ENCODE results near the gene PIGP.

Gene PIGP

DNA sequence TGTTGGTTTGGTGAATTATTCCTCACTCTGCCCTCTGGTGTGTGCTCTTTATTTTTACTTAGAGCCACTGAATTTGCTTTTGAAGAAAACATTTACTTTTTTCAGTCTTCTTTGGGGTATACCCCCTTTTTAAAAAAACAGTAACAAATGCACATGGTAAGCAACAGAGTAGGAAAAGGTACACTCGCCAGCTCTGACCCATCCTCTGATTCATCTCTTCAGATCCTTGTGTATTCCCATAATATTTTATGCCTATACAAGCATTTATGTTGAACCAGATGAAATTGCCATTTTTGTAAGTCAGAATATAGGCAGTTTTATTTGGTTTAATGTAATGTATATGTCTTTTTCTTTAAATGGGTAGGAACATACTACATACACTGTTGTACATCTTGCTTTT lies 28.5 kb upstream of the PIGP start:
- H3K4me3 ChIP-seq (ENCODE audit: low read depth, low read length): no peak overlapping the region
- TF ChIP-seq, protein P1, sequence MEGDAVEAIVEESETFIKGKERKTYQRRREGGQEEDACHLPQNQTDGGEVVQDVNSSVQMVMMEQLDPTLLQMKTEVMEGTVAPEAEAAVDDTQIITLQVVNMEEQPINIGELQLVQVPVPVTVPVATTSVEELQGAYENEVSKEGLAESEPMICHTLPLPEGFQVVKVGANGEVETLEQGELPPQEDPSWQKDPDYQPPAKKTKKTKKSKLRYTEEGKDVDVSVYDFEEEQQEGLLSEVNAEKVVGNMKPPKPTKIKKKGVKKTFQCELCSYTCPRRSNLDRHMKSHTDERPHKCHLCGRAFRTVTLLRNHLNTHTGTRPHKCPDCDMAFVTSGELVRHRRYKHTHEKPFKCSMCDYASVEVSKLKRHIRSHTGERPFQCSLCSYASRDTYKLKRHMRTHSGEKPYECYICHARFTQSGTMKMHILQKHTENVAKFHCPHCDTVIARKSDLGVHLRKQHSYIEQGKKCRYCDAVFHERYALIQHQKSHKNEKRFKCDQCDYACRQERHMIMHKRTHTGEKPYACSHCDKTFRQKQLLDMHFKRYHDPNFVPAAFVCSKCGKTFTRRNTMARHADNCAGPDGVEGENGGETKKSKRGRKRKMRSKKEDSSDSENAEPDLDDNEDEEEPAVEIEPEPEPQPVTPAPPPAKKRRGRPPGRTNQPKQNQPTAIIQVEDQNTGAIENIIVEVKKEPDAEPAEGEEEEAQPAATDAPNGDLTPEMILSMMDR (IDR thresholded peaks at IDR 0.05; ENCODE audit: borderline replicate concordance, insufficient read depth, low read depth, low read length): no peak

DNA sequence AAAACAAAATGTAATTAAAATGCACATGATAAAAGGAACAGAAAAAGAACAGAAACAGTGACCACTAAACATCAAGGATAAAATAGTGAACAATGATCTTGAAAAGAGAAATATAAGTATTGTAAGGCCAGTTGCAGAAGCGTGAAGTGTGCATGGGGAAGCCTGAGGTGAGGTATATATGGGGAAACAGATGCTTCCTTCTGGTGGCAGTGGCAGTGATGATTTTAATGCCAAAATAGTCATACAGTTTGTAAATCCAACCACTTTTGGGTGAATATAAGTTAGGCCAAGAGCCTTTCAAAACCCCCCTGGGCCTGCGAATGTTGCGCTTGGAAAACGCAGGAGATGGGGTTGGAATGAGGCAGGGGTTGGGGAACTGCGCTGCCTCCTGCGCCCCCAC lies 27.4 kb upstream of the PIGP start:
- H3K4me3 ChIP-seq (ENCODE audit: low read depth, low read length): no peak overlapping the region
- TF ChIP-seq, protein P1 (IDR thresholded peaks at IDR 0.05; ENCODE audit: borderline replicate concordance, insufficient read depth, low read depth, low read length): no peak

DNA sequence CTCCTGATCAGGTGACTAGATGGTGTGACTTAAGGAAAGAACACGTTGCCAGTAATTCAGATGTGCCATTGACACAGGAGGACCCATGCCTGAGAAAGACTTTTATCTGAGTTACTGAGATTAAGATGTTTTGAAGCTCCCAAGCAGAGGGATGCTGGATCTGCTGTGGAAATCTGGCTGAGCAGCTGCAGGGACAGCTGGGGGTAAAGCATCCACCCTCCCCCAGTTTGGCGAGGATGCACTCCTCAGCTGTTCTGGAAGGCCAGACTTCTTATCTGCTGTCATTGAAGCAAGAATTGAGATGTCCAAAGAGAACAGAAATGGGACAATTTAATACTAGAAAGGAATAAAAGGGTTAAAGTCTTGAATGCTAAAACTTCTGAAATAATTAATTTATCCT lies 25.9 kb upstream of the PIGP start:
- H3K4me3 ChIP-seq (ENCODE audit: low read depth, low read length): no peak overlapping the region
- TF ChIP-seq, protein P1 (IDR thresholded peaks at IDR 0.05; ENCODE audit: borderline replicate concordance, insufficient read depth, low read depth, low read length): no peak

DNA sequence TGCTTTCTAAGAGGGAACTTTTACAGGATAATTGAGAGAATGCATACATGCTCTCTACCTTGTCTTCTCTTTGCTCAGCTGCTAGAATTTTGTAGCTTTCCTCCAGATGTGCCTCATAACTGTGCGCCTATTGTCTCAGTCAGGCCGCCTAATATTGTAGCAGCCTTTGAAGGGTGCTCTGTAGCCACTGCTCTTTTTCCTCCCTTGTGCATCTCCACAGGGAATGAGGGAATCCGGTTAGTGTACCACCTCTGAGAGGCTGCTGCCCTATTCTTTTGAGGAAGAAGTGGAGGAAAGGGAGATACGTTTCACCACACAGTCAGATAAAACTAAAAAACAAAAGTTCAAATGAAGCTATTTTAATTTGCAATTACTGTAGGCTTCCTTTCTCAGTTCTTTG lies 22.9 kb upstream of the PIGP start:
- TF ChIP-seq, protein P1 (IDR thresholded peaks at IDR 0.05; ENCODE audit: borderline replicate concordance, insufficient read depth, low read depth, low read length): no peak
- no peak overlapping the region for H3K4me3 ChIP-seq (ENCODE audit: low read depth, low read length)

DNA sequence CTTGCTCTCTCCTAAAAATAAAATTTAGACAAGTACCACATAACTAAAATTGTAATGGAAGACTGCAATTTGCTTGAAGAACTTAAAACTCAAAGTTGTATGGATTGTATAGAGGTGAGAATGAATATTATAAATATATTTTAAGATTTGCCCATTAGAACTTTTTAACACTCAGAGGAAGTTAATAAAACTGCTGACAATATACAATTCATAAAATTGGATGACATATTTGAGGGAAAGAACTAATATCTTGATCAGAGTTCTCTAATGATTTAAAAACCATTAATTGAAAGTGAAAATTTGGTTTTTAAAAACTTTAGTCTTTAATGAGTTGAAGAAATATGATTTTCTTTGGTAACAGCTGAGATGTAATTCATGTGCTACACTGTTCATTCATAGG lies 21.1 kb upstream of the PIGP start:
- TF ChIP-seq, protein P1 (IDR thresholded peaks at IDR 0.05; ENCODE audit: borderline replicate concordance, insufficient read depth, low read depth, low read length): no peak

DNA sequence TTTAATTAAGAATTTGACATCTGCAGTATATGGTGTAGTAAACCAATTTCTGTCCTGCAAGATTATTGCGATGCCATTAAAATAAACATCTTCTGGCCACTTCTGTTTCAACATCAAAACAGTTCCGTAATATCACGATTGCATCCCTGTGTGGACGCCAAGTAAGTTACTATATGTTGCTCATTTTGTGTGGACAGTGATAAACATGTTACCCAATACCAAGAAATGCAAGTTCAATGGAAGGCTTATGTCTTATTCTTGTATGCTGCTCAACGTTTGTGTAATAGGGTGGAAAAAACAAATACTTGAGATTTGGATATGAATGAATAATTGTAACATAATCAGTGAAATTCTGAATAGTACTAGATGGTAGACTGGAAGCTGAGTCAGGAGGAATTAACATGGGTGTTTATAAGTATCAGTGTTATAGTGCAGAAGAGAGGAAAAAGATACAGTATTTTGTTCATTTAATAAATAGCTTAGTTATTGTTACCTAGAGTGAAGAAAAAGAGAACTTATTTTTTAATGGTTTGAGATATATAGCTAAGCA lies 15.4 kb upstream of the PIGP start:
- TF ChIP-seq, protein P1 (IDR thresholded peaks at IDR 0.05; ENCODE audit: borderline replicate concordance, insufficient read depth, low read depth, low read length): no peak
- no peak overlapping the region for H3K4me3 ChIP-seq (ENCODE audit: low read depth, low read length)

More for the DNA sequence above, 21.1 kb upstream of the PIGP start:
- H3K4me3 ChIP-seq (ENCODE audit: low read depth, low read length): no peak overlapping the region

DNA sequence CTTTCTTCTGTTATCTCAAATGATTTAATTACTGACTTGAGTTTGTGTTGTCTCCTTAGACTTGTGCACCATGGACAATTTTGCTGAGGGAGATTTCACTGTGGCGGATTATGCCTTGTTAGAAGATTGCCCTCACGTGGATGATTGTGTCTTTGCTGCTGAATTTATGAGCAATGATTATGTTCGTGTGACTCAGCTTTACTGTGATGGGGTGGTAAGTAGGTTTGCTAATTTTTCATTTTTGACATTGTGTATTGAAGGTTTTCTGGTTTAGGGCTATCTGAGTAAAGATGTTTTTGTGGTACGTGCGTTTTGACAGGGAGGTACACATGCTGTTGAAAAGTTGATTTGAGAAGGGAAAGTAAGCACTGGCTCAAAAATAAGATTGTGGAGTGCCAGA lies 14.3 kb upstream of the PIGP start:
- TF ChIP-seq, protein P1 (IDR thresholded peaks at IDR 0.05; ENCODE audit: borderline replicate concordance, insufficient read depth, low read depth, low read length): no peak
- H3K4me3 ChIP-seq (ENCODE audit: low read depth, low read length): no peak overlapping the region

Data from GM12875 (cell line).